Omental fat pad (tissue), 4 donors: ENCODE results near the gene GGT6. TPM values are rescaled to one million over a fixed set of nuclear protein-coding genes. Genes with fewer than 3 reads are reported as not detected.

ENCODE experiments used
- ATAC-seq: fragments of 150-250 bp; one replicate; pipeline ENCODE4 v1.9.1; 2016; ENCODE audit warnings: mild to moderate bottlenecking, moderate library complexity; ENCODE audit not compliant: low FRiP score
- DNase-seq: peaks from one replicate; pipeline ENCODE4 v3.0.0-alpha.2; 2019; ENCODE audit warnings: low spot score
- CTCF ChIP-seq, 3 donors: fragments of 450-650 bp; IDR thresholded peaks; one replicate each; pipeline ENCODE4 v1.5.1; 2016 to 2017; ENCODE audit warnings: antibody characterized with exemption in 3 of 3, mild to moderate bottlenecking in 3 of 3, moderate library complexity in 2 of 3
- total RNA-seq, 4 donors: library from RNA; depleted of rRNA; stranded (reverse); fragments of >200 nt; gene quantifications; one replicate each; pipeline ENCODE4 v1.1.0, GENCODE V29; 2016

GGT6 gene
- total RNA-seq, 4 donors from 2014 or later: 0.37 TPM; not detected in 3

- no peak for TF ChIP-seq CTCF (IDR thresholded peaks at IDR 0.05)
- DNase-seq (no peak), ATAC-seq (no peak)
Measured at GRCh38 chr17:4542003-4542725, 18.2 kb downstream of the GGT6 start.

GRCh38 chr17:4541328-4542002 lies 18.9 kb downstream of the GGT6 start:
- ATAC-seq (no peak), DNase-seq (no peak)
- no peak for TF ChIP-seq CTCF (IDR thresholded peaks at IDR 0.05)

GRCh38 chr17:4540687-4541327 lies 19.6 kb downstream of the GGT6 start:
- DNase-seq (no peak), ATAC-seq (no peak)
- TF ChIP-seq CTCF (IDR thresholded peaks at IDR 0.05): no peak

- no peak for TF ChIP-seq CTCF (IDR thresholded peaks at IDR 0.05)
- no peak for DNase-seq
- ATAC-seq: no peak
Measured at GRCh38 chr17:4540224-4540651, 20.1 kb downstream of the GGT6 start.

- no peak for TF ChIP-seq CTCF (IDR thresholded peaks at IDR 0.05)
- ATAC-seq (no peak), DNase-seq (no peak)
Measured at GRCh38 chr17:4539576-4540223, 20.7 kb downstream of the GGT6 start.

GRCh38 chr17:4539025-4539424 lies 21.4 kb downstream of the GGT6 start:
- no peak for ATAC-seq

More at GRCh38 chr17:4539025-4539424, 21.4 kb downstream of the GGT6 start:
- no peak for TF ChIP-seq CTCF (IDR thresholded peaks at IDR 0.05)
- DNase-seq: no peak
